Measurements from ENCODE around the gene DACT1. TPM values are rescaled to one million over a fixed set of nuclear protein-coding genes. Genes with fewer than 3 reads are reported as not detected.
A peak's percentile ranks its signal among the peaks of the same experiment; 100 is the strongest.

DACT1 gene
- total RNA-seq, 2 experiments from 2014 or later = 1.4 to 2.0 TPM

- H3K9me3 Mint-ChIP-seq = no peaks in the 10 kb centered on the region
- no peaks in the 10 kb centered on the region for H3K27me3 Mint-ChIP-seq
- no peak for ATAC-seq
- intact Hi-C loops (cut with micrococcal nuclease) = no loop called here
- no peaks in the 10 kb centered on the region for H3K36me3 Mint-ChIP-seq (ENCODE audit: low read depth)
- ChIA-PET CTCF (no interaction called here), POLR2A (no interaction called here)
- no peak for TF ChIP-seq CTCF (IDR thresholded peaks at IDR 0.05)
- peak overlapping the region; percentile 7 for H3K27ac Mint-ChIP-seq
- peaks cover 18% of the 10 kb centered on the region for H3K4me1 Mint-ChIP-seq (ENCODE audit: low read depth)
- no peak overlapping the region for H3K4me3 Mint-ChIP-seq
- no peak for DNase-seq
Observed at GRCh38 chr14:58662018-58662417, 24.3 kb downstream of the DACT1 start.

- Mint-ChIP-seq H3K27me3 (no peaks in the 10 kb centered on the region), H3K4me1 (ENCODE audit: low read depth) (peaks cover 18% of the 10 kb centered on the region), H3K9me3 (no peaks in the 10 kb centered on the region), H3K36me3 (ENCODE audit: low read depth) (no peaks in the 10 kb centered on the region), H3K4me3 (no peak overlapping the region), H3K27ac (no peak overlapping the region)
- TF ChIP-seq CTCF (IDR thresholded peaks at IDR 0.05) = no peak
- CTCF ChIA-PET = no interaction called here
- intact Hi-C loops (cut with micrococcal nuclease) = no loop called here
- POLR2A ChIA-PET = interaction anchor here (0.5 kb wide), 1 partner anchor 114 kb away, joined by 3 read pairs; no protein-coding TSS in a partner anchor
- no peak for DNase-seq
- ATAC-seq = no peak
Observed at GRCh38 chr14:58662759-58663158, 25.0 kb downstream of the DACT1 start.

- intact Hi-C loops (cut with micrococcal nuclease) = no loop called here
- TF ChIP-seq CTCF (IDR thresholded peaks at IDR 0.05) = no peak
- Mint-ChIP-seq H3K27me3 (no peaks in the 10 kb centered on the region), H3K36me3 (ENCODE audit: low read depth) (no peaks in the 10 kb centered on the region), H3K27ac (no peak overlapping the region), H3K4me3 (no peak overlapping the region), H3K4me1 (ENCODE audit: low read depth) (peaks cover 18% of the 10 kb centered on the region), H3K9me3 (no peaks in the 10 kb centered on the region)
- ChIA-PET CTCF (no interaction called here), POLR2A (no interaction called here)
- DNase-seq = no peak
- ATAC-seq = no peak
Observed at GRCh38 chr14:58663494-58664111, 25.8 kb downstream of the DACT1 start.

GRCh38 chr14:58665773-58666500 is 28.2 kb downstream of the DACT1 start:
- Mint-ChIP-seq H3K36me3 (ENCODE audit: low read depth) (no peaks in the 10 kb centered on the region), H3K4me3 (no peak overlapping the region), H3K27ac (no peak overlapping the region), H3K9me3 (no peaks in the 10 kb centered on the region), H3K4me1 (ENCODE audit: low read depth) (peaks cover 18% of the 10 kb centered on the region), H3K27me3 (no peaks in the 10 kb centered on the region)
- no peak for ATAC-seq
- DNase-seq = no peak
- POLR2A ChIA-PET = no interaction called here
- CTCF ChIA-PET = no interaction called here
- intact Hi-C loops (cut with micrococcal nuclease) = no loop called here
- no peak for TF ChIP-seq CTCF (IDR thresholded peaks at IDR 0.05)

GRCh38 chr14:58666737-58667136 is 29.0 kb downstream of the DACT1 start:
- DNase-seq (no peak), ATAC-seq (no peak)
- H3K27ac Mint-ChIP-seq = no peak overlapping the region
- H3K9me3 Mint-ChIP-seq = no peaks in the 10 kb centered on the region
- peaks cover 15% of the 10 kb centered on the region for H3K4me1 Mint-ChIP-seq (ENCODE audit: low read depth)
- ChIA-PET CTCF (interaction anchor here (1.1 kb wide), 1 partner anchor 166 kb away, joined by 3 read pairs; no protein-coding TSS in a partner anchor), POLR2A (no interaction called here)
- intact Hi-C loops (cut with micrococcal nuclease) = no loop called here
- no peaks in the 10 kb centered on the region for H3K36me3 Mint-ChIP-seq (ENCODE audit: low read depth)
- H3K4me3 Mint-ChIP-seq = no peak overlapping the region
- H3K27me3 Mint-ChIP-seq = no peaks in the 10 kb centered on the region
- TF ChIP-seq CTCF (IDR thresholded peaks at IDR 0.05) = no peak
